ENCODE measurements around the gene METRN.

Gene METRN

GRCh38 chr16:677316-678190, 37.4 kb upstream of the METRN start:
- no peak for DNase-seq (ENCODE audit: low spot score)

DNA sequence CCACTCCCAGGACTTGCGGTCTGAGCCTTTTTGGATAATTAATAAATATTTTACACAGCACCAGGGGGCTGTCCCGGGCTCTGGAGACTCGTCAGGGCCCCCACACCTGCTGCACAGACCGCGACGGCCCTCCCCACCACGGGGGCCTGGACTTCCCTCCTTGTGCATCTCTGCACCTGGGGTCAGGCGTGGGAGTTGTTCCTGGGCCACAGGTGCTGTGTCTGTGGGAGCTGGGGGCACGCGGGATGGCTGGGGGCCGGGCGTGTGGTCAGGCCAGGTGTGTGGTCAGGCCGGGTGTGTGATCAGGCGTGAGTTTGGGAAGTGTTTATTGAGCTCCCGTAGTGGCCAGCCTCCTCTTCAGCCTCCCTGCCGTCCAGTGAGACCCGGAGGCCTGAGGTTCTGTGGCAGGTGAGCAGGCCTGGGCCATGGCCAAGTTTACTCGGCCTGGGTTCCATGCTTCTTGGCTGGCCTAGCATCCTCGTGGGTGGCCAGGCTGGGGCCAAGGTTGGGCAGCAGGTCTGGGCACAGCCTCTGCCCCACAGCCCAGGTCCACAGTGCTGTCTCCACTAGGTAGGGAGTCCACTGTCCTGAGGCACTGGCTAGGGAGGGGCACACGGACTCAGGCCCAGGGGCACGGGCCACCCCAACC, 36.6 kb upstream of the METRN start:
- DNase-seq (ENCODE audit: low spot score) = no peak

GRCh38 chr16:678858-679813, 35.8 kb upstream of the METRN start:
- peak; percentile 30 for DNase-seq (ENCODE audit: low spot score)

- peak; percentile 79 for DNase-seq (ENCODE audit: low spot score)
These were observed 34.9 kb upstream of the METRN start, which contains the start of gene STUB1 for GRCh38 chr16:679814-680624. Gene STUB1 (plus strand): TSS chr16:680410. CDS start chr16:680526, 116 bp downstream.

- no peak for DNase-seq (ENCODE audit: low spot score)
These were observed 34.3 kb upstream of the METRN start for GRCh38 chr16:680625-680945.

- DNase-seq (ENCODE audit: low spot score) = no peak
These were observed 33.8 kb upstream of the METRN start for GRCh38 chr16:680967-681745.

GRCh38 chr16:681746-682427, 33.0 kb upstream of the METRN start:
- DNase-seq (ENCODE audit: low spot score) = no peak

- no peak for DNase-seq (ENCODE audit: low spot score)
These were observed 32.2 kb upstream of the METRN start for GRCh38 chr16:682493-683395.

DNA sequence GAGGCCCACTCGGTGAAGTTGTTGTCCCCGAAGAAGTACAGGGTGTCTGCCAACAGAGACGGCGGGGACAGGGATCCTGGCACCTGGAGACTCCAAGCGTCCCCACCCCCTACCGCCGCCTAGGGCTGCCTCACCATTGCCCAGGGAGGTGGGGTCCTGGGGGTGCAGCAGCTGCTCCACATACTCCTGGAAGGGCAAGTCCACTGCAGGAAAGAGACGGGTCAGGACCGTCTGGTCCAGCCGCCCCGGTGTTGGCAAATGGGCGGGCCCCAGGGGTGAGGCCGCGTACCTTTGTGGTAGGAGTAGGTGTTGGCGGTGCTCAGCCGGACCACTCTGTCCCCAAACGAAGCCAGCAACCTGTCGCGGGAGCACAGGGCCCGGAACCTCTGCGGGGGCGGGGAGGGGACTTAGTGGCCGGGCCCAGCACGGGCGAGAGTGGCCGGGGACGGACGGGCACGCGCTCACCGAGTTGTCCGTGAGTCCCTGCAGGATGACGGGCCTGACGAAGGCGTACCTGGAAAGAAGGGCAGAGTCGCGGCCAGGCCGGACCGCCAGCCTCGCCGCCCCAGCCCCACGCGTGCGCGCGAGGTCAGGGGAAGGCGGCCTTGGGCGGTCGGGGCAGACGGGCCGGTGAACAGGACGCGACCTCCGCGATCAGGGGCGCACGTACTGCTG, 31.4 kb upstream of the METRN start:
- no peak for DNase-seq (ENCODE audit: low spot score)

GRCh38 chr16:684071-684794, 30.7 kb upstream of the METRN start, which contains the start of gene JMJD8:
Gene JMJD8 (minus strand): TSS chr16:684334. CDS start chr16:684319, 15 bp downstream.
- DNase-seq (ENCODE audit: low spot score) = peak; percentile 97

GRCh38 chr16:684961-685696, 29.8 kb upstream of the METRN start:
- no peak for DNase-seq (ENCODE audit: low spot score)

- DNase-seq (ENCODE audit: low spot score) = no peak
These were observed 29.0 kb upstream of the METRN start for GRCh38 chr16:685967-686366.

- DNase-seq (ENCODE audit: low spot score) = no peak
These were observed 28.3 kb upstream of the METRN start for GRCh38 chr16:686459-687260.

DNA sequence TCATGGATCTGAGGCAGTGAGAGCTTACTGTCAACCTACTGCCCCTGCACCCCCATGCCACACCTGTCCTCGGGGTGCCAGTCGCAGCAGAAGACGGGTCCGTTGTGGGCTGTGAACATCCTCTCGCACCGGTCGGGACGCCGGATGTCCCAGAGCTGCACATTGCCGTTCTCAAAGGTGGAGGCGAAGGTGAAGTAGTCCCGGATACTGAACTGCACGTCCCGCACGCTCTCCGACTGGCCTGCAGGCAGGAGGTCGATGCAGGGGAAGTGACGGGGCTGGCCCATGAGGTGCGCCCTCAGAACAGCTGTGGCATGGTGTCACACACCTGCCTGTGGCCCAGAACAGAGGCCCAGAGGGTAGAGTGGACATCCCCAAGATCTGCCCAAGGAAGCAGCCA, 27.4 kb upstream of the METRN start:
- no peak for DNase-seq (ENCODE audit: low spot score)

DNA sequence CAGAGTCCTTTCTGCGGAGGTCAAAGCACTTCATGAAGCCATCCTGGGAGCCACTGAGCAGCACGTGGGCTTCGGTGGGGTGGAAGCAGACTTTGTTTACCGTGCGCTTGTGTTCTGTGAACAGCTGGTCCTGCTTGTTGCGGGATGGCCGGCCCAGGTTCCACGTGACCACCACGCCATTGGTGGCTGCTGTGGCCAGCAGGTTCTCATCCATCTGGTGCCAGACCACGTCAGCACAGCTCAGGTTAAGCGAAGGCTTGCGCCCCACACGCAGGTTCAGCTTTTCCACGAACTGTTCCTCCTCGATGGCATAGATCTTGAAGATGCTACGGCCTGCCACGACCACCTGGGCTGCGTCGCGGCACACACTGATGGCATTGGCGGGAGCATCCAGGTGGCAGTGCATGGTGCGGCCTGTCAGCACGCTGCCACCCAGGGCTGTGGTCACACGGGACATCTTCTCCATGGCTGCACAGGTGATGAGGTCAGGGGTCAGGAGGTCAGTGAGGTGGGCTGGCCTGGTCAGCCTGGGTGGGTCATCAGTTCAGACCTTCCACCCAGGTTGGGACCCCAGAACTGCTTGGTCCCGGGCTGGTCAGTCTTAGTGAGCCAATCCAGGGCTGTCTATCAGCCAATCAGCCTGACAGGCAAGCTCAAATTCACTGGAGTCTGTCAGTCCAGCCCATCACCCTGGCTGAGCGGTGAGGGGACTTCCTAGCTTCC, 25.6 kb upstream of the METRN start:
- DNase-seq (ENCODE audit: low spot score) = no peak

Data from CD4-positive, alpha-beta T cell treated with Interleukin-15 for 4 hours (primary cell).